GM12878 (cell line): ENCODE results near the gene NECAB3.
"Not testable (repeated sequence)": the region's sequence is repeated elsewhere in the genome, so short reads cannot be mapped to it uniquely, and the experiment has no call there.

Experiments used
- BHLHE40 ChIP-seq, 2 experiments: fragments of 450-650 bp in 1 of 2; IDR thresholded peaks; 2 replicates each; pipeline ENCODE4 v1.6.1; 2011 to 2017; ENCODE audit warnings: low read depth in 2 of 2, borderline replicate concordance in 1 of 2, improper control_type of control experiment in 1 of 2, low read length in 1 of 2, mild to moderate bottlenecking in 1 of 2
- CEBPB ChIP-seq, 2 experiments: fragments of 150-350 bp in 1 of 2; IDR thresholded peaks; 2 replicates each; pipeline ENCODE4 v1.6.1; 2012 to 2014; ENCODE audit warnings: low read depth in 2 of 2, low read length in 2 of 2, borderline replicate concordance in 1 of 2, inconsistent platforms in 1 of 2
- CHD1 ChIP-seq: IDR thresholded peaks from 2 replicates; pipeline ENCODE4 v1.6.1; 2012; ENCODE audit warnings: low read depth, low read length, improper control_type of control experiment
- CTCF ChIP-seq, 3 experiments: IDR thresholded peaks in 2 of 3; conservative IDR thresholded peaks in 1 of 3; 2 replicates each; pipeline ENCODE4 v1.5.1; 2011; ENCODE audit warnings: low read depth in 3 of 3, low read length in 3 of 3, mild to moderate bottlenecking in 3 of 3, control low read depth in 2 of 3, moderate library complexity in 2 of 3, inconsistent platforms in 1 of 3, mixed read lengths in 1 of 3; ENCODE audit not compliant: control insufficient read depth in 2 of 3, insufficient read depth in 1 of 3; ENCODE audit errors: extremely low read depth in 1 of 3
- EP300 ChIP-seq, 2 experiments: fragments of 150-350 bp in 1 of 2; IDR thresholded peaks; 2 replicates each; pipeline ENCODE4 v1.6.1; 2011 to 2012; ENCODE audit warnings: low read depth in 2 of 2, low read length in 2 of 2, borderline replicate concordance in 1 of 2, improper control_type of control experiment in 1 of 2, inconsistent platforms in 1 of 2; ENCODE audit not compliant: control insufficient read depth in 1 of 2
- NFXL1 ChIP-seq: fragments of 450-650 bp; IDR thresholded peaks from 2 replicates; pipeline ENCODE4 v1.6.1; 2017; ENCODE audit warnings: antibody characterized with exemption, mild to moderate bottlenecking, borderline replicate concordance
- POLR2A ChIP-seq: IDR thresholded peaks from 2 replicates; pipeline ENCODE4 v1.6.1; 2011; ENCODE audit warnings: low read depth, mild to moderate bottlenecking, low read length
- SUZ12 ChIP-seq: fragments of 200-600 bp; sonication (generic); IDR thresholded peaks from one replicate; pipeline ENCODE4 v1.6.1; 2018; ENCODE audit warnings: antibody characterized with exemption, mild to moderate bottlenecking; ENCODE audit not compliant: unreplicated experiment
- TARDBP ChIP-seq: IDR thresholded peaks from 2 replicates; pipeline ENCODE4 v1.6.1; 2016; ENCODE audit warnings: borderline replicate concordance
- TF ChIP-seq, protein P1 (sequence below): IDR thresholded peaks from 2 replicates; pipeline ENCODE4 v1.6.1; 2011; ENCODE audit warnings: low read depth, mild to moderate bottlenecking, low read length, moderate library complexity, borderline replicate concordance; ENCODE audit errors: extremely low read depth

DNA sequence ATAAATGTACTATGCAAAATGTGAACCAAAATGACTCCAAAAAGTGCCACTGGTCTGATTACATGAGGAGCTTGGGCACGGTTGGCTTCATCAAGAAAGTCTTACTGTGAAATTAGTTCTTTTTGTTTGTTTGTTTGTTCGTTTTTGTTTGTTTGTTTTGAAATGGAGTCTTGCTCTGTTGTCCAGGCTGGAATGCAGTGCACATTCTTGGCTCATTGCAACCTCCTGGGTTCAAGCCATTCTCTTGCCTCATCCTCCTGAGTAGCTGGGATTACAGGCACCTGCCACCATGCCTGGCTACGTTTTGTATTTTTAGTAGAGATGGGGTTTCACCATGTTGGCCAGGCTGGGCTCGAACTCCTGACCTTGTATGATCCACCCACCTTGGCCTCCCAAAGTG lies 42.3 kb downstream of the NECAB3 start:
- not testable (repeated sequence) for TF ChIP-seq TARDBP; EP300 (IDR thresholded peaks at IDR 0.05; ENCODE audit: borderline replicate concordance in 1 of 2, control insufficient read depth in 1 of 2, low read depth in 2 of 2, low read length in 2 of 2); CEBPB (IDR thresholded peaks at IDR 0.05; ENCODE audit: borderline replicate concordance in 1 of 2, low read depth in 2 of 2, low read length in 2 of 2); POLR2A; CHD1; CTCF (IDR thresholded peaks at IDR 0.05 in 2 of 3, conservative IDR thresholded peaks at IDR 0.05 in 1 of 3; ENCODE audit: control insufficient read depth in 2 of 3, extremely low read depth in 1 of 3, insufficient read depth in 1 of 3, low read depth in 3 of 3, low read length in 3 of 3); NFXL1; BHLHE40 (IDR thresholded peaks at IDR 0.05; ENCODE audit: borderline replicate concordance in 1 of 2, low read depth in 2 of 2, low read length in 1 of 2); SUZ12
- TF ChIP-seq, protein P1, sequence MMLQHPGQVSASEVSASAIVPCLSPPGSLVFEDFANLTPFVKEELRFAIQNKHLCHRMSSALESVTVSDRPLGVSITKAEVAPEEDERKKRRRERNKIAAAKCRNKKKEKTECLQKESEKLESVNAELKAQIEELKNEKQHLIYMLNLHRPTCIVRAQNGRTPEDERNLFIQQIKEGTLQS = not testable (repeated sequence)
